Measurements from ENCODE around the gene MUC2.

Gene MUC2

DNA sequence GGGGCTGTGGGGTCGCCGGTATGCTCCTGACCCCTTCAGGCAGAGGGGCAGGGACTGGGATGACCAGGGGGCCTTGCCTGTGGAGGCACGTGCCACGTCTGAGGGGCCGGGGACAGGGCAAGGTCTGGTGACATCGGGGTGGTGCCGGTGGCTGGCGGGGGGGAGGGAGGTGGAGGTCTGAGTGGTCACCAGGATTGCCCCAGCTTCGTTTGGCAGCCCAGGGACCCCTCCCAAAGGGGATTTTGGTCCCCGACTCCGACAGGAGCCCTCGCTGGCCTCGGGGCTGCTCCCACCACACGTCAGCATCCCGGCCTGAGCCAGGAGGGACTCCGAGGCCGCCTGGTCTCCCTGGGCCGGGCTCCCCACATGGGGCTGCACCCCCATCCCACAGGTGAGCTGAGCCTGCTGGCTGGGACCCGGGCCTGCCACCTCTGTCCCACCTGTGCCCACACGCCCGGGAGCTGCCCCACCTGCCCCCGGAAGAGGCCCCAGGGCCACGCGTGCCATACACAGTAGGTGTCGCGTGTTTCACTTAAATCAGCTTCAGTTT, 37.1 kb upstream of the MUC2 start:
- no peak for DNase-seq

DNA sequence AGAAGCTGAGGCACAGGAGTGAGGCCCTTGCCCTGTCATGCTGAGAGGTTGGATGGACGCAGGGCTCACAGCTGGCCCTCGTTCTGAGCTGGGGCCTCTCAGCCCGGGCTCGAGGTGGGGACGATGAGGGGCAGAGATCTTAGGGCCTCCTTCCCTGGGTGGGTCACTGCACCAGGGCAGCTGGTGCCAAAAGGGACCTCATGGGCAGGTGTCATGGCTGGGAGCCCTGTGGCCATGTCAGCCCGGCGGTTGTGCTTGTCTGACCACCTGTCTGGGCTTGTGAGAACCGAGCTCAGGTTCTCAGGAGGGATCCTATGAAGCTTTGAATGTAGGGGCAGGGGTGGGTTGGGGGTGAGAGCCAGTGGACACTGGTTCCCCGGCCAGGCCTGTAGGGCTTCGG, 36.3 kb upstream of the MUC2 start:
- DNase-seq = no peak

DNA sequence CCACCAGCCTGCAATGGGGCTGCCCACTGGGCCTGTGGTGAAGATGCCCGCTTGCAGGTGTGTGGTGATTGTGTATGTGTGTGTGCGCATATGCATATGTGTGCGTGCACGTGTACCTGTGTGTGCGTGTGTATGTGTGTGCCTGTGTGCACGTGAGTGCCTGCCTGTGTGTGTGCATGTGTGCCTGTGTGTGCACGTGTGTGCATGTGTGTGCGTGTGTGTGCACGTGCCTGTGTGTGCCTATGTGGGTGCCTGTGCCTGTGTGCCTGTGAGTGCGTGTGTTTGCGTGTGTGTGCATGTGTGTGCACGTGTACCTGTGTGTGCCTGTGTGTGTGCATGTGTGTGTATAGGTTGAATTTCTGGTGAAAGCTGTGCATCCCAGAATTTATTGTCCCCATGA, 35.8 kb upstream of the MUC2 start:
- no peak for DNase-seq

DNA sequence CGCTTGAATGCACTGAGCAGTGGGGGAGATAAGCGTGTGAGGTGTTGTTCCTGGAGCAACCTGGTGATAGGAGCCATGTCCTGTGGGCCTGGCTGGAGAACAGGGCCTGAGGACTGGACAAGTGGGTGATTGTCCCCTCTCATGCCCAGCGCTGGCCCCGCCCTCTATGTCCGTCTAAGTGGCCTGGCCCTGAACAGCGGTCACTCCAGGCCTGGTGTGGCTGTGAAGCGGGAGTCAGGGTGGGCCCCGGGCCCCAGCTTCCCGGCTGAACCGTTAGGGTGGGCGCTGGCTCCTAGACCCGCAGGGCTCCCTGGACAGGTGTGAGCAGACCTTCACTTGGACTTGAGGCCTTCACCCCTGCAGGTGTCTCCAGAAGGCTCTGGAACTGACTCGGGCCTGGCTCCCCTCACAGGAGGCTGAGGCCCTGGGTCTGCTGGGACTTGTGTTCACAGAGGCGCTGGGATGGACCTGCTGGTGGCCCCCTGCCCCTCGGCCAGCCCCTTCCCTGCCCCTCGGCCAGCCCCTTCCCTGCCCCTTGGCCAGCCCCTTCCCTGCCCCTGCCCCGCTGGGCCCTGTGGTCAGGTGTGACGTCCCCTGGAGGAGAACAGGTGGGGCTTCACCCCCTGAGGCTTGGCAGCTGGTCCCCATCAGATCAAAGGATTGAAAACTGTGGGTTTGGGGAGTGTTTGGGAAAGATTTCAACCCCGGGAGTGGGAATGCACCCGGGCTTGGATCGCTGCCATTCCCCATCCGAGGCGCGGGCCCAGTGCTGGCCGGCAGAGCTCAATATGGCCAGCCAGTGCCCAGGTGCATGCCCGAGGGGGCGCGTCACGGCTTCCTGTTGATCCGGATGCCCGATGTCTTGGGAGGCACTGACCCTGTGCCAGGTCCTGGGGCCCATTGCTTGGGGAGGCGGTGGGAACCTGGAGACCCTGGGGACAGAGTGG, 34.9 kb upstream of the MUC2 start:
- DNase-seq = no peak

DNA sequence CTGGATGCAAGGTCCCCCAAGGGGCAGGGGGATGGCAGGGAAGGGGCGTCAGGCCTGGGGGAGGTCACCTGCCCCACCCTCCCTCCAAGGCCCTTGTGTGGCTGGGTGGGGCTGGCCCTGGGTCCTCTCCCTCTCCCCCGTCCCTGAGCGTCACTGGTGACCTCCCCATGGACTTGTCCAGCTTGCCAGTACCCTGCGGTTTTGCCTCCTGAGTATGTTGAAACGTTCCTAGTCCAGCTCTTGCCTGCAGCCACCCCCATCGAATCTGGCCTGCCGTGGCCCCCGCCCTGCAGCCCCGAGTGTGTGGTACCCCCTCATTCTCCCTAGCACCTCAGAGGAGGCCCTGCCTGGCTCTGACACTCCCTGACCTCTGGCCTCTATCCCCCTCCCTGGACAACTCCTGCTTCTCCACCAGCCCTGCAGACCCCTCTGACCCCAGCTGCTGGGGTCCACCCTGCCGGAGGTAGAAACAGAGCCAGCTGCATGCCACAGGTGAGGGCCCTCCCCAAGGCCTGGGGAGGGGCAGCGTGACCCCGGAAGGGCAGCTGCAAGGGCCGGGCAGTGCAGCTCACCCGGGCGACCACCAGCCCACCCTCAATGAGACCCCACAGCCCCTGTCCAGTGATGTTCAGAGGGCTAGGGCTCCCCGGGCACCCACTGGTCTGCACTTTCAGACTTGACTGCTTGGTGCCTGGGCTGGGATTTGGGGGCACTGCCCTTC, 34.1 kb upstream of the MUC2 start:
- DNase-seq = no peak

DNA sequence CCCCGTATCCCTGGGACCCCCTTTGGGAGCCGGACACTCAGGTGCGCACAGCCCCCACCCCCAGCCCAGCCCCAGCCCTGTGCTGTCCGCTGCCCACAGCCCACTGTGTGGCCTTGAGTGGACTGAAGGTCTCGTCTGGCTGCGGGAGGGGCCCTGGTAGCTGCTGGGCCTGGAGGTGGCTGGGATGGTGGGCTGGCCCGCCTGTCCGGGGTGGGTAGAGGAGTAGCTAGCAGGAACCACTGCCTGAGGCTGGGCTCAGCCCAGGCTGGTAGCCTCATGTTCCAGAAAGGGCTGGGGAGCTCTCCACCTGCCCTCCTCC, 33.6 kb upstream of the MUC2 start:
- no peak for DNase-seq

DNA sequence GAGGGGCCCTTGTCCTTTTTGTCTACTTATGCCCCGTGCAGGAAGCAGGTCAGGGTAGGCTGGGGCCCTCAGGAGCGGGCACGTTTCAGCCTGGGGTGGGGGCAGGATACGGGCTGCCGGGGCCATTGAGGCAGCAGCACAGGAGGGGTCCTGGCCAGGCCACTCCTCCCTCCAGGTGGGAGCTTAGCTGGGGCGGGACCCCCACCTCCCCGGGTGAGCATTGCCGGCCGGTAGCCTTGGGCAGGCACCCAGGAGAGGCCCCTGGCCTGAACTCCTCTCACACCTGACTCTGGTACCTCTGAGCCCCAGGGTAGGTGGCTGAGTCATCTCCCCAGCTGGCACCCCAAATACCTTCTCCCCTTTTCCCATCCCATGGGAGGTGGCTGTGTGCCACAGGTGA, 33.2 kb upstream of the MUC2 start:
- no peak for DNase-seq

DNA sequence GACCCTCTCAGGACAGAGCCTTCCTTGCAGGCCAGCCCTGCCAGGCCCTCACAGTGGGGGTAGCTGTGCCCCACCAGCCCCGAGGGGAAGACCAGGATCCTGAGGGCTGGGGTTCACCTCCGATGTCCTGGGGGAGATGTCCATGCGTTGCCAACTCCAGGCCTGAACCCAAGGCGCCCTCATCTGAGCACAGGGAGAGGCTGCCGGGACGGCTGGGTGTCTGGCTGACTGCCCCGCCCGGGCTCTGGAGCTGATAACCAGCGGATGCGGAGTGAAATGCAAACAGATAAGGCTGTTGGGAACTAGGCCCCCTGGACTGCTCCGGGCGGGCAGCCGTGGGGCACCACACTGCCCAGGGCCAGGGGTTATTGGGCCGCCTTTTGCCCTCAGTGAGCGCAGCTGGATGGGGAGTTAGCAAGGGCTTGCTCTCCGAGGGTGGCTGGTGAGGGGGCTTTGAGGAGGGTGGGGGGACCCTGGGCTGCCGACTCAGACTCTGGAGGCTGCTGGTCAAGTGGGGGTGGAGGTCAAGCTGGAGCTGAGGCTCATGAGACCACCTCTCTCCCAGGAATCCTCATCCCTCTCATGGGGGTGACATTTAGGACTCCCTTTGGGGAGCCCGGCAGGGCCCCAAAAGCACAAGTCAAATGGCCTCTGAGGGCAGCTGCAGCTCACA, 32.6 kb upstream of the MUC2 start:
- DNase-seq = no peak

DNA sequence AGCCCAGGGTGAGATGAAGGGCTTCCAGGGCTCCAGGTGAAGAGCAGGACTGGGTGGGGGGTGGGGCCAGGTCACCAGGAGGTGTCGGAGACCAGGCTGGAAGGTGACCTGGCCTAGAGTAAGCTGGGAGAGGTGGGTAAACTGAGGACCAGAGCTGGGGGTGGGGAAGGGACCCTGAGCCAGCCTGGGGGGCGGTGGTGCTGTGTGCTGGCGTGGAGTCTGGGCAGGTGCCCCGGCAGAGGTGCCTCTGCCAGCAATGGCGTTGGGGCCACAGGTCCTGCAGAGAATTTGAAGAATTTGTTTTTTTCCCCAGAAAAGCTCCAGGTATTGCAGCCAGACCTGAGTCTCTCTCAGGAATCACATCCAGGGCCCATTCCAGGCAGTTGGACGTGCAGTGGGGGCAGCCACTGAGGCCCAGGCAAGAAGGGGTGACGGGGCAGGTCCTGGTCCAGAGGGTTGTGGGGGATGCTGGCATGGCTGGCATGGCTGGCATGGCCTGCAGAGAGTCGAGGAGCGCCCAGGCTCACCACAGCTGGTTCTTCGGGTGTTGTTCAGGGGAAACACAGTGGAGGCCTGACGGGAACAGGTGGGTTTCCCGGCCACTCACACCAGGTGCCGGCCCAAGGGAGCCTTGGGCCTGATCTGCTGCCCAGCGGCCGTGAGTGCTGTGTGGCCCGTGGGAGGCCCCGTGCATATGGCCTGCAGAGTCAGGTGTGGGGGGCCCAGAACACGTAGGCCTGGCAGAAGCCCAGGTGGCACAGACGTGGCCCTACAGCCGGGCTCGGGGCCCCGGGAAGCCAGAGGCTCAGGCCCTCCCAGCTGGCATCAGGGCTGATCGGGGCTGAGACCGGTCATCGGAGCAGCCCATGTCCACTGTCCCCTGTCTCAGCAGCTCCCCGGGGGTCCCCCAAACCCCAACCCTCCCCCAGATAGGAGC, 31.8 kb upstream of the MUC2 start:
- DNase-seq = no peak

DNA sequence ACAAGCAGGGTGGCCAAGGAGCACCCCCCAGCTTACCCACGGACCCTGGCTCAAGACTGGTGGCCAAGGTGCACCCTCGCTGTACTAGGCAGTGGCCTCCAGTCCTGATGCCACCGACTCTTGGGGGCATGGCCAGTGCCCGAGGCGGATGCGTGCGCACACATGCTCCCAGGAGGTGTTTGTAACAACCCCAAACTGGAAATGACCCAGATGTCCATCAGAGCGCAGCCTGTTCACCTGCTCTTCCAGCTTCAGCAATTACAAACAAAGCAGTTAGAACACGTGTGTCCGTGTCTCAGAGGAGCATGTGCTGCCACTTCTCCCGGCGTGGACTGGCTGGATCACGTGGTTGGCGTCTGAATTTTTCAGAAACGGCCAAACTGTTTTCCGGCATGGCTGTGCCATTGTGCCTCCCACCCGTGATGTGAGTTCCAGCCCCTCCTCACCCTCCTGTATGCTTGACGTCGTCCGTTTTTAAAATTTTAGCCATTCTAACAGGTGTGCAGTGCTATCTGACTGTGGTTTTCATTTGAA, 31.0 kb upstream of the MUC2 start:
- no peak for DNase-seq

DNA sequence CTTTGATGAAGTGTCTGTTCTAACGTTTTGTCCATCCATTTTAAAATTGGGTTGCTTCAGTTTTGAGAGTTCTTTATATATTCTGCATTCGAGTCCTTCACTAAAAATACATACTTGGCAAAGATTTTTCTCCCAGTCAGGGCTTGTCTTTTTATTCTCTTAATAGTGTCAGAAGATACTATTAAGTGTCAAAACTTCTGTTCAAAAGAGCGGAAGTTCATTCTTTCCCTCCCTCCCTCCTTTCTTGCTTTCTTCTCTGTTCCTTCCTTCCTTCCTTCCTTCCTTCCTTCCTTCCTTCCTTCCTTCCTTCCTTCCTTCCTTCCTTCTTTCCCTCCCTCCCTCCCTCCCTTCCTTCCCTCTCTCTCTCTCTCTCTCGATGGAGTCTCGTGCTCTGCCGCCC, 30.5 kb upstream of the MUC2 start:
- DNase-seq = no peak

DNA sequence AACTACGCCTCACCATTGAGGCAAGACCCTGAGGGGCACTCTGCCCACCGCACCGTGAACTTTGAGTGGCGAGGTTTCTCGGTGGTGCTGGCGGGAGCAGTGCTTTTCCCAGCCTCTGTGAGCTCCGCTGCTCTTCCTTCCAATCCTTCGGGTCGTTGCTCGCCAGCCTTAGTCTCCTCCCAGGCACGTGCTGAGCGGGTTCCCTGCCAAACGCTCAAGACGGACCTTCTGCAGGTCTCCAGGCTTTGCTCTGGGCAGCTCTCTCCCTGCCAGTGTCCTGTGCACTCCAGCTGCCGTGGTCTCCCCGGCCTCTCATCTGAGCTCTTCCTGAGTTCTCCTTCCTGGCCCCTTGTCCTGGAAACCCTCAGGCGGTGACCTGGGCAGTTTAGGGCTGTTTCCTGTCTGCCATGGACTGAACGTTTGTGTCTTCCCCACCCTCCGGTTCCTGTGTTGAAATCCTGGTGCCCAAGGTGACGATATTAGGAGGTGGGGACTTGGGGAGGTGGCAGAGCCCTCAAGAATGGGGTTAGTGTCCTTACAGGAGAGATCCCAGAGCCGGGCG, 27.0 kb upstream of the MUC2 start:
- no peak for DNase-seq

DNA sequence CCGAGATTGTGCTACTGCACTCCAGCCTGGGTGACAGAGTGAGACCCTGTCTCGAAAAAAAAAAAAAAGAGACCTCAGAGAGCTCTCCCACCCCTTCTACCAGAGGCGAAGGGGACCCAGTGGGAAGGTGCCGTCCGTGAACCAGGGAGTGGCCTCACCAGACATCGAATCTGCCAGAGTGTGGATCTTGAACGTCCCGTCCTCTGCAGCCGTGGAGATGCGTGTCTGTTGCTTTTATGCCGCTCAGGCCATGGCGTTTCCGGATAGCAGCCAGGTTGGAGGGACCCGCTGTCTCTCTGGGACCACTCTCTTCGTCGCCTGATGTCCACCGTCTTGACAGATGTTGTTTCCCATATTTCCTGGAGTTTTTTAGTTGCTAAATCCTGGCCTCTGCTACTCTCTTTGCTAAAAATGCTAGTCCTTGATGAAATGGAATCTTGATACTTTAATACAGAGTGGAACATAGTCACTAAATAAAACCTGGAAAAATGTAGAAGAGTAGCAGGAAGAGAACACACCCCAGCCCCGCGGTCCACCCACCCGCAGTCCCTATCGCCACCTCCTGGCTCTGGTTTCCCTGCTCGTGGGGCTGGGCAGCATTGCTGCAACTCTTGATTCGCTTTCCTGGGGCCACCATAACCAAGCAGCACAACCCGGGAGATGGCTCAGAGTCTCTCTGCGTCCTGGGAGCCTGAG, 26.2 kb upstream of the MUC2 start:
- no peak for DNase-seq

DNA sequence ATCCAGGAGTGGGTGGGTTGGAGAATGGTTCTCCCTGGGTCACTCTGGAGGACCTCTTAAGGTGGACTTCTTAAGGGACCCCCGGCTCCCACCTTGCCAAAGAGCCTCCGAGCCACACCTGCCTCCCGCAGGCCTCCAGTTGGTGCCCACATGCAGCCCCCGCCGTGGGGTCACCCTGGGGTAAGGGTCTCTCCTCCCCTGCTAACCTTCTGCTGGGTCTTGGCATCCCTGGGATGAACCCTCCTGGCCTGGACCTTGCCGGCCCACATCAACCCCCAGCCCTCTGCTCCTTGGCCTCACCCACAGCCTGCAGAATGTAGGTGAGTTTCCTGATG, 25.6 kb upstream of the MUC2 start:
- no peak for DNase-seq

DNA sequence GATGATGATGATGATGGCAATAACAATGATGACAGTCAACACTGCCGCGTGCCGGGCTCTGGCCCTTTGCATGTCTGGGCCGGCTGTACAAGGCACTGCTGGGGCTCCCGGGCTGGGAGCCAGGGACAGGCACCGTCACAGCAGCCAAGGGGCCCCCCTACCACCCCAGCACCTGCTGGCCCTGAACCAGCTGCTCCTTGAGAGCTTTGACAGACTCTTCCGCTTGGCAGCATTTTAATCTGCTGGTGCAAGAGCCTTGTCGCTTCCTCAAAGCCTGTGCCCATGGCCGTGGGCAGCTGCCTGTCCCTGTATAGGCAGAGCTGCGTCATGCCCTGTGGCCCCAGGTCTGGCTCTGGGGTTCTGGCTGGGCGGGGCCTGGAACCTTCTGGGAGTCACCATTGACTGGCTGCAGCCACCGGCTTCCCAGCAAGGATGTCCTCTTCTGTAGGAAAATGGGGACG, 25.2 kb upstream of the MUC2 start:
- no peak for DNase-seq

DNA sequence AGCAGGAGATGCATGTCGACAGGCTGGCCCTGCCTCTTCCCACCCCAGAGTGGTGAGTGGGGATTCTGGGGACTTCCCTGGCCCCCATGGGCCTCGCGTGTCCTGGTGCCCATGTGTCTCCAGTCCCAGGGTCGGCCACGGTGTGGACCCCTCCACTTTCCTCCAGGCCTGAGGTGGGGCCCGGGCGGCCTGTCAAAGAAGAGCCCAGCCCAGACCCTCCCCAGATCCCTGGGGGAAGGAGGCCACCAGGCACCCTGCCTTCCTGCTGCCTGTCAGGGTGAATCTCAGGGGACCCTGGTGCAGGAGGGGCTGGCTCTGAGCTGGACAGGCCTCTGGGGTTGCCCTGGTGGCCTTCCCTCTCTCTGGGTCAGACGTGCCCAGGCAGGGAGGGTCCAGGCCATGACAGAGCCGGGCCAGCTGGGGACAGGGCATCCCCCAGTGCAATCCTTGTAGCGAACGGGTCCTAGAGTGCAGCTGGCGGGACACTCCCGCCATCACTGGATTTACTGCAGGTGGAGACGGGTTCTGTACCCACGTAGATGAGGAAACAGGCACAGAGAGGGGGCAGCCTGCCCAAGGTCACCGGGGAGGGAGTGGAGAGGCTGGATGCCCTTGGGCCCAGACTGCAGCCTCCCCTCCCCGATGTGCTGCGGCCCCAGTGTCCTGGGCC, 24.6 kb upstream of the MUC2 start:
- no peak for DNase-seq

DNA sequence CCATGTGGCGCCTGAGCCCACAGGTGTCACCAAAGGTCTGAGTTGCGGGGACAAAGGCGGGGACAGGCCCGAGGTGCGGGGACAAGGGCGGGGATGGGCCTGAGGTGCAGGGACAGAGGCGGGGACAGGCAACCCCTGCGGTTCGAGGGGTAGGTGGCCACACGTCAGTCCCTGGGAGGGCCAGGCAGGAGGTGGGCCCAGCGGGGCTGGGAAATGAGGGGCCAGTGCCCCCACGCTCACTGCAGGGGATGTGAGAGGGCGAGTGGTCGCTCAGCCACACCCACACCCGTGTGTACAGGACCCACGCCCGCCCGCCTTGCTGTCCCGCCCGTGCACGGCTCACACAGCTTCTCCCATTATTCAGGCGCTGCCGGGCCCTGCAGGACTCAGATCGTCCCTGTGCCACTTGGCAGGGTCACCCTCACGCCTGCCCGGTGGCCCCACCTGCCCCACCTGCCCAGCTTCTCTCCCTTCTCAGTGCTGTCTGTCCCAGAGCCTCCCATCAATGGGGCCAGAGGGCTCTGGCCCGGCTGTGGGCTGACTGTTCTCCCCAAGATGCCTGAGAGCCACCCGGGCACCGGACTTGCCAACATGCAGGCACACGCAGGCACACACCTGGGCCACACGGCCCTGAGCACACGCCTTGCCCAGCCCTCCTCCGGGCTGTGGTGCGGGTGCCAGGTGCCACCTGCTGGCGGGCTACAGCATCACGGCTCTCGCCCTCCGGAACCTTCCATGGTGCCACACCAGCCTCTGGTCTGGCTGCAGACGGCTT, 23.9 kb upstream of the MUC2 start:
- DNase-seq = peak; percentile 68

DNA sequence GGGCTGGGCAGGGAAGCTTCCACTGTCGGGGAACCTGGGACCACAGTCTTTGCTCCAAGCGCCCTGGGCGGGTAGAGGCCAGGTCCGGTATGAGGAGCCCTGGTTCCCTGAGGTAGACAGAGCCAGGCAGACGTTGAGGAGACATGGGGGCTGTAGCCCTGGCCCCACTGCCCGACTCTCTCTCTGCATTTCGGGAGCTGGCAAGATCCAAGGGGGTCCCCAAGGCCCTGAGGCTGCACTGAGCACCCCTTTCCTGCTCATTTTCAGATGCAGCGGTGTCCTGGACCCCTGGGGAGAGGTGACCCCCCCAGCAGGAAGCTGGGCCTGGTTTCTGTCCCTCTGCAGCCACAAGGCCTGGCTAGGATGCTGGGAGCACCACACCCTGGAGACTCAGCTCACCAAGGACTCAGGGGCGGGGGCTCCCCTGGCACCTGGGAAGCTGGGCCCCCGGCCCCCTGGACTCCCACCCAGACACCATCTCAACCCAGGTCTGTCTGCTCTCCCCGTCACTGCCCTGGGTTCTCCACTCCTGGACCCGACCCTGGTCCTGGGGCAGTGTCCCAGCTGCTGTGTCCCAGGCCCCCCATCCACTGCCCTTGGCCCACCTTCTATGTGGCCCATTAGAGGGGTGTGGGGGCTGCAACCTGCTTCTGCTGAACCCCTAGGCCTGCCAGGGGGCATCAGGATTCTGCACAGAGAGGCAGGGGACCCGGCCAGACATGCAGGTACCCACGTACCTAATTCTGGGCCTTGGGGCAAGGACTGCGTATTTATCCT, 23.1 kb upstream of the MUC2 start:
- DNase-seq = no peak

All from stimulated activated CD4-positive, alpha-beta T cell treated with anti-CD3 and anti-CD28 coated beads, Interleukin-12 subunit alpha, Interleukin-12 subunit beta, amount 100 ng/mL, for 4 hours (primary cell).